Neural crest cell (in vitro differentiated cells): ENCODE data around the gene DPH7. TPM values are rescaled to one million over a fixed set of nuclear protein-coding genes. Genes with fewer than 3 reads are reported as not detected.

Experiments used
- DNase-seq: peaks from one replicate; pipeline ENCODE4 v3.0.0; 2021; ENCODE audit warnings: low read depth, mixed read lengths, low spot score
- H3K27ac Mint-ChIP-seq: one replicate; pipeline ENCODE4 v1.8.0; 2021; ENCODE audit warnings: mild to moderate bottlenecking, mixed read lengths; ENCODE audit not compliant: unreplicated experiment
- H3K27me3 Mint-ChIP-seq: 2 replicates; pipeline ENCODE4 v1.8.0; 2021; ENCODE audit warnings: low read depth, mild to moderate bottlenecking, mixed read lengths
- H3K36me3 Mint-ChIP-seq: 2 replicates; pipeline ENCODE4 v1.8.0; 2021; ENCODE audit warnings: low read depth, mild to moderate bottlenecking, mixed read lengths
- H3K4me1 Mint-ChIP-seq: 2 replicates; pipeline ENCODE4 v1.8.0; 2021; ENCODE audit warnings: mixed read lengths
- H3K4me3 Mint-ChIP-seq: one replicate; pipeline ENCODE4 v1.8.0; 2021; ENCODE audit warnings: mild to moderate bottlenecking, mixed read lengths
- H3K9me3 Mint-ChIP-seq: 2 replicates; pipeline ENCODE4 v1.8.0; 2021; ENCODE audit warnings: mixed read lengths
- CTCF ChIP-seq: fragments of 200-600 bp; sonication (generic); conservative IDR thresholded peaks from 2 replicates; pipeline ENCODE4 v1.5.0; 2021; ENCODE audit warnings: antibody characterized with exemption, mild to moderate bottlenecking
- total RNA-seq: library from RNA; stranded (reverse); gene quantifications from 2 replicates; pipeline ENCODE4 v1.2.1, GENCODE V29; 2021

DPH7 gene
- total RNA-seq, 1 donor from 2014 or later: 63.0 TPM

GRCh38 chr9:137586854-137587253 lies 8.1 kb upstream of the DPH7 start:
- TF ChIP-seq CTCF: no peak
- H3K27me3 Mint-ChIP-seq: no peaks in the 10 kb centered on the region
- peak overlapping the region; percentile 37 for H3K4me3 Mint-ChIP-seq
- DNase-seq: no peak
- H3K36me3 Mint-ChIP-seq: peaks cover 4% of the 10 kb centered on the region
- no peaks in the 10 kb centered on the region for H3K9me3 Mint-ChIP-seq
- H3K27ac Mint-ChIP-seq: no peak overlapping the region
- H3K4me1 Mint-ChIP-seq: peaks cover 19% of the 10 kb centered on the region

GRCh38 chr9:137583957-137584356 lies 5.2 kb upstream of the DPH7 start:
- no peak for DNase-seq
- no peaks in the 10 kb centered on the region for H3K27me3 Mint-ChIP-seq
- no peak for TF ChIP-seq CTCF
- no peaks in the 10 kb centered on the region for H3K9me3 Mint-ChIP-seq
- H3K4me1 Mint-ChIP-seq: peaks cover 10% of the 10 kb centered on the region
- H3K27ac Mint-ChIP-seq: no peak overlapping the region
- H3K36me3 Mint-ChIP-seq: peaks cover 4% of the 10 kb centered on the region
- H3K4me3 Mint-ChIP-seq: peak overlapping the region; percentile 65

GRCh38 chr9:137583347-137583746 lies 4.6 kb upstream of the DPH7 start:
- no peak for TF ChIP-seq CTCF
- no peak for DNase-seq
- Mint-ChIP-seq H3K4me1 (peaks cover 6% of the 10 kb centered on the region), H3K27ac (peak overlapping the region; percentile 57), H3K4me3 (peak overlapping the region; percentile 65), H3K27me3 (no peaks in the 10 kb centered on the region), H3K36me3 (peaks cover 4% of the 10 kb centered on the region), H3K9me3 (no peaks in the 10 kb centered on the region)

GRCh38 chr9:137582286-137582860 lies 3.6 kb upstream of the DPH7 start:
- no peaks in the 10 kb centered on the region for H3K27me3 Mint-ChIP-seq
- peaks cover 7% of the 10 kb centered on the region for H3K4me1 Mint-ChIP-seq
- no peaks in the 10 kb centered on the region for H3K9me3 Mint-ChIP-seq
- DNase-seq: no peak
- no peaks in the 10 kb centered on the region for H3K36me3 Mint-ChIP-seq
- H3K27ac Mint-ChIP-seq: no peak overlapping the region
- peak overlapping the region; percentile 67 for H3K4me3 Mint-ChIP-seq
- TF ChIP-seq CTCF: peak; percentile 51

GRCh38 chr9:137581361-137582285 lies 2.9 kb upstream of the DPH7 start:
- Mint-ChIP-seq H3K27me3 (no peaks in the 10 kb centered on the region), H3K9me3 (no peaks in the 10 kb centered on the region), H3K4me1 (peaks cover 12% of the 10 kb centered on the region), H3K4me3 (peak overlapping the region; percentile 67), H3K27ac (peak overlapping the region; percentile 35), H3K36me3 (no peaks in the 10 kb centered on the region)
- DNase-seq: no peak
- no peak for TF ChIP-seq CTCF
